GM12875 (cell line): ENCODE results near the gene PSAP.

Source experiments
- H3K4me3 ChIP-seq: one replicate; pipeline ENCODE4 v1.5.1; 2011; ENCODE audit warnings: low read depth, low read length, control low read depth
- TF ChIP-seq, protein P1 (sequence below): IDR thresholded peaks from 2 replicates; pipeline ENCODE4 v1.5.1; 2011; ENCODE audit warnings: low read depth, mild to moderate bottlenecking, control low read depth, inconsistent platforms, low read length, moderate library complexity, borderline replicate concordance; ENCODE audit not compliant: insufficient read depth

Gene PSAP

DNA sequence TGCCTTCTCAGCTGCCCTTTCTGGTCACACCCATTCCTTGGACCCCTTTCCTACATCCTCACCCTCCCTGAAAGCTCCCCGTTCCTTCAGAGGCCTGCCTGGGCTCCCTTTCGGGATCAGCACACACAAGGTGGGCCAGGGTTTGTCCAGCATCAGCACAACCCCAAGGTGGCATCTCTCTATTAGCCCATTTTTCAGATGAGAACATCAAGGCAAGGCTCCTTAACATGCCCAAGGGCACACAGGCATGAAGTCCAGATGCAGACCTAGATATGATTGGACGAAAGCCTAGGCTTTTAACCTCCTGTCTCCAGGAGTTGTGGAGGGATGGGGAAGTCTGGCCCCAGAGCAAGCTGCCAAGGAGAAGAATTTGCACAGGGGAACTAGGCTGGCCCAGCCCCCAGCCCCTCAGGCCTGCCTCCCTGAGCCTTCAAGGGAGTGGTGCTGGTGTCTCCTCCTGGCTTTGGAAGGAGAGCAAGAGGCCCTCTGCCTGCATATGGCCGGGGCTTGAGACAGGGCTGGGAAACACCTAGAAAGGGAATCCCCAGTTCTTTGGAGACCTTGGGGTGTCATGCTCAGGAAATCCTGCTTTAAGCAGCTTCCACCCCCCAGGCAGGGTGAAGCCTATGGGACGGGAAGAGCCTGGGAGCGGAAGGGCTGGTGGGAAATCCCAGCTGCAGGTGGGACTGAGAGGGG is 68.7 kb downstream of the PSAP start:
- TF ChIP-seq, protein P1, sequence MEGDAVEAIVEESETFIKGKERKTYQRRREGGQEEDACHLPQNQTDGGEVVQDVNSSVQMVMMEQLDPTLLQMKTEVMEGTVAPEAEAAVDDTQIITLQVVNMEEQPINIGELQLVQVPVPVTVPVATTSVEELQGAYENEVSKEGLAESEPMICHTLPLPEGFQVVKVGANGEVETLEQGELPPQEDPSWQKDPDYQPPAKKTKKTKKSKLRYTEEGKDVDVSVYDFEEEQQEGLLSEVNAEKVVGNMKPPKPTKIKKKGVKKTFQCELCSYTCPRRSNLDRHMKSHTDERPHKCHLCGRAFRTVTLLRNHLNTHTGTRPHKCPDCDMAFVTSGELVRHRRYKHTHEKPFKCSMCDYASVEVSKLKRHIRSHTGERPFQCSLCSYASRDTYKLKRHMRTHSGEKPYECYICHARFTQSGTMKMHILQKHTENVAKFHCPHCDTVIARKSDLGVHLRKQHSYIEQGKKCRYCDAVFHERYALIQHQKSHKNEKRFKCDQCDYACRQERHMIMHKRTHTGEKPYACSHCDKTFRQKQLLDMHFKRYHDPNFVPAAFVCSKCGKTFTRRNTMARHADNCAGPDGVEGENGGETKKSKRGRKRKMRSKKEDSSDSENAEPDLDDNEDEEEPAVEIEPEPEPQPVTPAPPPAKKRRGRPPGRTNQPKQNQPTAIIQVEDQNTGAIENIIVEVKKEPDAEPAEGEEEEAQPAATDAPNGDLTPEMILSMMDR: no peak
- H3K4me3 ChIP-seq: no peak overlapping the region

DNA sequence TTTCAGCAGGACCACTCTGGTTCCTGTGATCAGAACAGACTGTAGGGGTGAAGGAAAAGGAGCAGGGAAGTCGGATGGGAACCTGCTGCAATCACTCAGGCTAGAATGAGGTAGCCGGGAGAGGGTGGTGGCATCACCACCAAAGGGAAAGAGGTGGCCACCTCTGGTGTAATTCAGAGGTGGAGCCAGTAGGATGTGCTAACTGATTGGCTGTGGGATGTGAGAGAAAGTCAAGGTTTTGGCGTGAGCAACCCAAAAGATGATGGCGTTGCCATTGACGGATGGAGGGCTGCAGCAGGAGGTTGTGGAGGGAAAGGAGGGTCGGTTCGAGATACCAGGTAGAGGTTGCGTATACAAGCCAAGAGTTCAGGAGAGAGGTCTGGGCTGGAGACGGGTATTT is 70.3 kb downstream of the PSAP start:
- H3K4me3 ChIP-seq: no peak overlapping the region
- TF ChIP-seq, protein P1: no peak

DNA sequence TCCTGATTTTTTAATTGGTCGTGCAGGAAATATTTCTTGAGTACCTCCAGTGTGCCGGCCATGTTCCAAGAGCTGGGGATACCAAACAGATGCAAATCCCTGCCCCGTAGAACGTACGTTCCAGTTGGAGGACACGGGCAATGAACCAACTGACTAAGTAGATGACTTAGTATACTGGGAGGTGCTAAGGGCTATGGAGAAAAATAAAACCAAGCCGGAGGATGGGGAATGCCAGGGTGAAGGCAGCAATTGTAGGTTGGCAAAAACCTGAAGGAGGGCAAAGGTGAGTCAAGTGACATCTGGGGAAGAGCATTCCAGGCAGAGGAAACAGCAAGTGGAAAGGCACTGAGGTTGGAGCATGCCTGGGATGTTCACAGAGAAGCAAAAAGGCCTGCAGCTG is 70.9 kb downstream of the PSAP start:
- no peak overlapping the region for H3K4me3 ChIP-seq
- TF ChIP-seq, protein P1: no peak

DNA sequence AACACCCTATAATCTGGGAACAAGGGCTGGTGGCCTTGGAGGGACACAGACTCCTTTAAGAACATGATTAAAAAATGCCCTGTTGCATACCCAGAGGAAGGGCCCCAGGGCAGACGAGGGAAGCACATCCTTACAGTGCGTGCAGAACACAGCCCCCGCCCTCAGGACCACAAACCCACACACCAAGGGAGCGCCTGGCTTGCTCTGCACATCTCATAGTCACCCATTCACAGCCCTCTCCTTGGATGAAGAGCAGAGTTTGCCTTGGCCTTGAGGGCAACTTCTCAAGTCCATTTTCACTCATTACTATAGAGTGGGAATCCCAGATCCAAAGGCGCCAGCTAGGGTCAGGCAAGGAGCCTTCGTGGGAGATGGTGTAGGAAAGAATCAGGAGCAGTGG is 71.4 kb downstream of the PSAP start:
- H3K4me3 ChIP-seq: no peak overlapping the region
- TF ChIP-seq, protein P1: no peak

DNA sequence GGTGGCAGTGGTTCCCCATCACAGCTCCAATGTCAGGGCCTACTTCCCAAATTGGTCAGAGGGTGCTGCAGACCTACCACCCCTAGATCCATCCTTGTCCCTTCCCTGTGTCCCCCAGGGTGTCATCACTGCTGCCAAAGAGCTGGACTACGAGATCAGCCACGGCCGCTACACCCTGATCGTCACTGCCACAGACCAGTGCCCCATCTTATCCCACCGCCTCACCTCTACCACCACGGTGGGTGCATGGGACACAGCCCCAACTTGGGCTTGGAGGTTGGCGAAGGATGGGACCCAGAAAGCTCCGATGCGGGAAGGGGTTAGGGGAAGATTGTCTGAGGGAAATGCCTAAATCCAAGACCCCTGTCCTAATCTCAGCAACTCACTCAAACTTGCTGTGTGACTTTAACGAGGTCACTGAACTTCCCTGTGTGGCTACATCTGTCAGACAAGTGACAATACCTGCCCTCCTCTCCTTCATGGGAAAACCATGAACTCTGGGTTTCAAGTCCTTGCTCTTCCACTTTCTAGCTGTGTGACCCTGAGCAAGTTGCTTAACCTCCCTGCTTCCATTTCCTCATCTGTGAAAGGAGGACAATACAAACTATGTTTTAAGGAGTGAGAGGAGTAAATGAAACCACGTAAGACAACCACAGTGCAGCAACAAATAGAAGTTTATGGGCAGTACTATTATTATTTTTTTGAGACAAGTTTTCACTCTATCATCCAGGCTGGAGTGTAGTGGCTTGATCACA is 72.8 kb downstream of the PSAP start:
- TF ChIP-seq, protein P1: no peak
- H3K4me3 ChIP-seq: no peak overlapping the region

DNA sequence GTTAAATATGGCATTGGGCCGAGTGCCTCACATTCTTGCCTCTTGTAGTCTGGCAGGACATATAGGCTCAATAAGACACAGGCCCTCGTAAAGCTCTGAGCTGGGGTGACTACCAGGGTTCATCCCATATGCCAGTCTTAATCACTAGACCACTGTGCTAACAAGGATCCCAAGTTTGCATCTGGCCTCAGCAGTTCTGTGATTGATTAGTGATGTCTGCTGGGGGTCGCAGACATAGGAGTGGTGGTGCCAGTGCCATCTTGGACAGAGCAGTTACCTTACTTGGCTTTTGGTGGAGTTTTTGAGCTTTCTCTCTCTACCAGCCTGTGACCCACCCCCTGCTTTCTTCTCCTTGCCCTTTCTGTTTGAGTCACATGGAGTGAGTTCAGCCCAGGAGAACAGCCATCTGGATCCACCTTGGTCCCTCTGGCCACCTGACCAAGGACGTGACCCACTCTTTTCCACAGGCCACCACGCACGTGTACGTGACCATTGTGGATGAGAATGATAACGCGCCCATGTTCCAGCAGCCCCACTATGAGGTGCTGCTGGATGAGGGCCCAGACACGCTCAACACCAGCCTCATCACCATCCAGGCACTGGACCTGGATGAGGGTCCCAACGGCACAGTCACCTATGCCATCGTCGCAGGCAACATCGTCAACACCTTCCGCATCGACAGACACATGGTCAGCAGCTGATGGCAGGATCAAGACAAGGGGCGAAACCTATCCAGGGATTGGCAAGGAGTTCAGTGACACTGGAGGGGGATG is 73.7 kb downstream of the PSAP start:
- TF ChIP-seq, protein P1: no peak
- no peak overlapping the region for H3K4me3 ChIP-seq
